K562 (cell line): ENCODE measurements around the gene ERVH48-1. TPM values are rescaled to one million over a fixed set of nuclear protein-coding genes. Genes with fewer than 3 reads are reported as not detected.
A peak's percentile ranks its signal among the peaks of the same experiment; 100 is the strongest.

Source experiments
- GATA2 ChIP-seq: sonication (generic); formaldehyde crosslinking; IDR thresholded peaks from 2 replicates; pipeline ENCODE4 v1.4.0; 2020; ENCODE audit warnings: mild to moderate bottlenecking, missing genetic modification reagents
- MYNN ChIP-seq, 2 experiments: sonication (generic); formaldehyde crosslinking in 1 of 2; IDR thresholded peaks; 2 replicates each; pipeline versions ENCODE4 v1.5.0 to v1.6.1; 2016 to 2020; ENCODE audit warnings: antibody characterized with exemption in 1 of 2, missing genetic modification reagents in 1 of 2
- NCOA2 ChIP-seq, 2 experiments: fragments of 450-650 bp; IDR thresholded peaks; 2 replicates each; pipeline ENCODE4 v1.6.1; 2018; ENCODE audit warnings: mild to moderate bottlenecking in 2 of 2, moderate library complexity in 1 of 2; ENCODE audit not compliant: partially characterized antibody in 2 of 2
- RNF219 ChIP-seq: fragments of 250-450 bp; sonication (Bioruptor Pico); IDR thresholded peaks from 2 replicates; pipeline ENCODE4 v1.5.0; 2022; ENCODE audit warnings: mild to moderate bottlenecking
- SMAD4 ChIP-seq: fragments of 250-450 bp; sonication (Bioruptor Pico); conservative IDR thresholded peaks from 2 replicates; pipeline ENCODE4 v1.8.0; 2021; ENCODE audit warnings: inconsistent platforms, mild to moderate bottlenecking, moderate library complexity
- ZFX ChIP-seq: sonication (generic); formaldehyde crosslinking; IDR thresholded peaks from 2 replicates; pipeline ENCODE4 v1.8.0; 2022; ENCODE audit warnings: mild to moderate bottlenecking, missing genetic modification reagents, moderate library complexity
- ZKSCAN3 ChIP-seq: fragments of 250-450 bp; sonication (Bioruptor Pico); IDR thresholded peaks from 2 replicates; pipeline ENCODE4 v1.4.0; 2020
- ZNF23 ChIP-seq: fragments of 250-450 bp; sonication (Bioruptor Pico); IDR thresholded peaks from 2 replicates; pipeline ENCODE4 v1.4.0; 2020; ENCODE audit warnings: mild to moderate bottlenecking
- ZNF274 ChIP-seq: IDR thresholded peaks from 2 replicates; pipeline ENCODE4 v1.6.1; 2011; ENCODE audit warnings: low read depth, mild to moderate bottlenecking, low read length, moderate library complexity, borderline replicate concordance
- polyA plus RNA-seq, 8 experiments: library from polyadenylated mRNA; depleted of rRNA in 4 of 8; stranded (reverse) in 5 of 8; unstranded in 3 of 8; fragments of >200 nt; fragmentation: Nextera tagmentation in 2 of 8; fragmentation: Illumina TruSeq in 1 of 8; extraction: Ambion mirVana in 2 of 8; extraction: Trizol in 1 of 8; gene quantifications; 2 replicates each; pipeline versions ENCODE4 v1.2.1 to v1.2.3, GENCODE V29; 2011 to 2014; ENCODE audit warnings: inconsistent platforms in 1 of 8, missing spikeins in 1 of 8
- total RNA-seq, 7 experiments: library from RNA; depleted of rRNA in 6 of 7; stranded (reverse); fragments of >200 nt in 6 of 7; fragmentation: Illumina TruSeq in 2 of 7; extraction: Trizol in 2 of 7; gene quantifications; 2 replicates each; pipeline versions ENCODE4 v1.2.1 to v1.2.3, GENCODE V29; 2011 to 2021; ENCODE audit warnings: low replicate concordance in 1 of 7
- TF ChIP-seq, protein P1 (sequence below), 2 experiments: fragments of 450-650 bp; formaldehyde crosslinking in 1 of 2; IDR thresholded peaks; 2 replicates each; pipeline versions ENCODE4 v1.4.0 to v1.6.1; 2014 to 2020; ENCODE audit warnings: mild to moderate bottlenecking in 2 of 2, borderline replicate concordance in 1 of 2, low read depth in 1 of 2

Gene ERVH48-1
- total and polyA plus RNA-seq, 9 of the 15 experiments (the other 6 are each of a cell fraction or from before 2014, with no cell fraction given): 0.08 to 0.49 (median 0.16) TPM; not detected in 3

DNA sequence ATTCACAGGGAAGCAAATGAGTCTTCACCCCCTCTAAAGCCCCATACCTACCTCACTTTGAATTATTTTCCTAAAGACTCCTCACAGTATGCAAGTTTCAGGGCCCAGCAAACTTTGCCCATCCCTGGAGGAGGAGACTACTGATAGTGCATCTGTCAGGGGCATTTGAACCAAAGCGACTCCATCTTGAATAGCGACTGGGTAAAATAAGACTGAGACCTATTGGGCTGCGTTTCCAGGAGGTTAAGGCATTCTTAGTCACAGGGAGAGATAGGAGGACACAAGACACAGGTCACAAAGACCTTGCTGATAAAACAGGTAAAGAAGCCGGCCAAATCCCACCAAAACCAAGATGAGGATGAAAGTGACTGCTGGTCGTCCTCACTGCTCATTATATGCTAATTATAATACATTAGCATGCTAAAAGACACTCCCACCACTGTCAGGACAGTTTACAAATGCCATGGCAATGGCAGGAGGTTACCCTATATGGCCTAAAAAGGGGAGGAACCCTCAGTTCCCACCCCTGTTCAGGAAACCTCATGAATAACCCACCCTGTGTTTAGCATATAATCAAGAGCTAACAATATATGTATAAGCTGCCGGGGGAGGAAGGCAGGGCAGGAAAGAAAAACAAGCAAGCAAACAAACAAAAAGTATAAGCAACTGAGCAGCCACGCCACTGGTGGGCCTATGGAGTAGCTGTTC is 45.7 kb upstream of the ERVH48-1 start (continued):
- peak; percentile 96 for TF ChIP-seq SMAD4 (CRISPR knock-in tag)
- no peak for TF ChIP-seq ZNF23
- TF ChIP-seq MYNN (IDR thresholded peaks at IDR 0.05): no peak
- no peak for TF ChIP-seq MYNN (CRISPR knock-in tag; IDR thresholded peaks at IDR 0.05)
- TF ChIP-seq ZFX: no peak
- no peak for TF ChIP-seq NCOA2 (IDR thresholded peaks at IDR 0.05; ENCODE audit: partially characterized antibody in 2 of 2)
- no peak for TF ChIP-seq GATA2 (CRISPR knock-in tag)
- TF ChIP-seq ZNF274: no peak
- TF ChIP-seq ZKSCAN3 (CRISPR knock-in tag): no peak
- TF ChIP-seq RNF219 (CRISPR knock-in tag): no peak
- TF ChIP-seq, protein P1, sequence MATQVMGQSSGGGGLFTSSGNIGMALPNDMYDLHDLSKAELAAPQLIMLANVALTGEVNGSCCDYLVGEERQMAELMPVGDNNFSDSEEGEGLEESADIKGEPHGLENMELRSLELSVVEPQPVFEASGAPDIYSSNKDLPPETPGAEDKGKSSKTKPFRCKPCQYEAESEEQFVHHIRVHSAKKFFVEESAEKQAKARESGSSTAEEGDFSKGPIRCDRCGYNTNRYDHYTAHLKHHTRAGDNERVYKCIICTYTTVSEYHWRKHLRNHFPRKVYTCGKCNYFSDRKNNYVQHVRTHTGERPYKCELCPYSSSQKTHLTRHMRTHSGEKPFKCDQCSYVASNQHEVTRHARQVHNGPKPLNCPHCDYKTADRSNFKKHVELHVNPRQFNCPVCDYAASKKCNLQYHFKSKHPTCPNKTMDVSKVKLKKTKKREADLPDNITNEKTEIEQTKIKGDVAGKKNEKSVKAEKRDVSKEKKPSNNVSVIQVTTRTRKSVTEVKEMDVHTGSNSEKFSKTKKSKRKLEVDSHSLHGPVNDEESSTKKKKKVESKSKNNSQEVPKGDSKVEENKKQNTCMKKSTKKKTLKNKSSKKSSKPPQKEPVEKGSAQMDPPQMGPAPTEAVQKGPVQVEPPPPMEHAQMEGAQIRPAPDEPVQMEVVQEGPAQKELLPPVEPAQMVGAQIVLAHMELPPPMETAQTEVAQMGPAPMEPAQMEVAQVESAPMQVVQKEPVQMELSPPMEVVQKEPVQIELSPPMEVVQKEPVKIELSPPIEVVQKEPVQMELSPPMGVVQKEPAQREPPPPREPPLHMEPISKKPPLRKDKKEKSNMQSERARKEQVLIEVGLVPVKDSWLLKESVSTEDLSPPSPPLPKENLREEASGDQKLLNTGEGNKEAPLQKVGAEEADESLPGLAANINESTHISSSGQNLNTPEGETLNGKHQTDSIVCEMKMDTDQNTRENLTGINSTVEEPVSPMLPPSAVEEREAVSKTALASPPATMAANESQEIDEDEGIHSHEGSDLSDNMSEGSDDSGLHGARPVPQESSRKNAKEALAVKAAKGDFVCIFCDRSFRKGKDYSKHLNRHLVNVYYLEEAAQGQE (IDR thresholded peaks at IDR 0.05; ENCODE audit: borderline replicate concordance): no peak
- TF ChIP-seq, protein P1 (CRISPR knock-in tag; IDR thresholded peaks at IDR 0.05; ENCODE audit: low read depth): no peak
